K562 (cell line): ENCODE data around the gene SNUPN. TPM values are rescaled to one million over a fixed set of nuclear protein-coding genes. Genes with fewer than 3 reads are reported as not detected.
A peak's percentile ranks its signal among the peaks of the same experiment; 100 is the strongest.

Experiments used
- KAT7 ChIP-seq: sonication (generic); formaldehyde crosslinking; IDR thresholded peaks from 2 replicates; pipeline ENCODE4 v1.8.0; 2022; ENCODE audit warnings: missing genetic modification reagents, mild to moderate bottlenecking, borderline replicate concordance
- KLF16 ChIP-seq: IDR thresholded peaks from 2 replicates; pipeline ENCODE4 v1.6.1; 2016; ENCODE audit warnings: antibody characterized with exemption
- MNT ChIP-seq, 2 experiments: fragments of 450-650 bp; conservative IDR thresholded peaks; 2 replicates each; pipeline ENCODE4 v1.6.1; 2017; ENCODE audit warnings: mild to moderate bottlenecking in 2 of 2, moderate library complexity in 2 of 2
- MTA1 ChIP-seq: fragments of 450-650 bp; IDR thresholded peaks from 2 replicates; pipeline ENCODE4 v1.6.1; 2017; ENCODE audit warnings: borderline replicate concordance
- NCOA1 ChIP-seq: fragments of 450-650 bp; IDR thresholded peaks from 2 replicates; pipeline ENCODE4 v1.6.1; 2016; ENCODE audit warnings: low read depth
- SMARCA4 ChIP-seq: fragments of 450-650 bp; IDR thresholded peaks from 2 replicates; pipeline ENCODE4 v1.6.1; 2016
- TAL1 ChIP-seq: fragments of 450-650 bp; IDR thresholded peaks from 2 replicates; pipeline ENCODE4 v1.6.1; 2016; ENCODE audit warnings: mild to moderate bottlenecking
- TEAD4 ChIP-seq, 2 experiments: sonication (generic) in 1 of 2; formaldehyde crosslinking in 1 of 2; IDR thresholded peaks; 2 replicates each; pipeline versions ENCODE4 v1.6.1 to v1.8.0; 2012 to 2022; ENCODE audit warnings: borderline replicate concordance in 1 of 2, inconsistent platforms in 1 of 2, low read length in 1 of 2, mild to moderate bottlenecking in 1 of 2, missing genetic modification reagents in 1 of 2
- TFE3 ChIP-seq: fragments of 450-650 bp; formaldehyde crosslinking; IDR thresholded peaks from 2 replicates; pipeline ENCODE4 v1.4.0; 2020; ENCODE audit warnings: mild to moderate bottlenecking, mixed read lengths
- ZNF431 ChIP-seq: sonication (generic); formaldehyde crosslinking; IDR thresholded peaks from 2 replicates; pipeline ENCODE4 v1.8.0; 2022; ENCODE audit warnings: mild to moderate bottlenecking, missing genetic modification reagents
- polyA plus RNA-seq, 8 experiments: library from polyadenylated mRNA; depleted of rRNA in 4 of 8; stranded (reverse) in 5 of 8; unstranded in 3 of 8; fragments of >200 nt; fragmentation: Nextera tagmentation in 2 of 8; fragmentation: Illumina TruSeq in 1 of 8; extraction: Ambion mirVana in 2 of 8; extraction: Trizol in 1 of 8; gene quantifications; 2 replicates each; pipeline versions ENCODE4 v1.2.1 to v1.2.3, GENCODE V29; 2011 to 2014; ENCODE audit warnings: inconsistent platforms in 1 of 8, missing spikeins in 1 of 8
- total RNA-seq, 7 experiments: library from RNA; depleted of rRNA in 6 of 7; stranded (reverse); fragments of >200 nt in 6 of 7; fragmentation: Illumina TruSeq in 2 of 7; extraction: Trizol in 2 of 7; gene quantifications; 2 replicates each; pipeline versions ENCODE4 v1.2.1 to v1.2.3, GENCODE V29; 2011 to 2021; ENCODE audit warnings: low replicate concordance in 1 of 7
- TF ChIP-seq, protein P1 (sequence below): fragments of 150-350 bp; IDR thresholded peaks from 2 replicates; pipeline ENCODE4 v1.6.1; 2014; ENCODE audit warnings: low read depth, mild to moderate bottlenecking, low read length, borderline replicate concordance
- TF ChIP-seq, protein P2 (sequence below): IDR thresholded peaks from 2 replicates; pipeline ENCODE4 v1.6.1; 2014; ENCODE audit warnings: antibody characterized with exemption
- TF ChIP-seq, protein P3 (sequence below): sonication (generic); formaldehyde crosslinking; IDR thresholded peaks from 2 replicates; pipeline ENCODE4 v1.8.0; 2023; ENCODE audit warnings: mild to moderate bottlenecking, missing genetic modification reagents

The SNUPN gene
- total and polyA plus RNA-seq, 9 of the 15 experiments (the other 6 are each of a cell fraction or from before 2014, with no cell fraction given), result 32.2 to 78.3 (median 40.0) TPM

- TF ChIP-seq ZNF431 (CRISPR knock-in tag), result no peak
- TF ChIP-seq MNT (conservative IDR thresholded peaks at IDR 0.05), result no peak
- TF ChIP-seq, protein P1, sequence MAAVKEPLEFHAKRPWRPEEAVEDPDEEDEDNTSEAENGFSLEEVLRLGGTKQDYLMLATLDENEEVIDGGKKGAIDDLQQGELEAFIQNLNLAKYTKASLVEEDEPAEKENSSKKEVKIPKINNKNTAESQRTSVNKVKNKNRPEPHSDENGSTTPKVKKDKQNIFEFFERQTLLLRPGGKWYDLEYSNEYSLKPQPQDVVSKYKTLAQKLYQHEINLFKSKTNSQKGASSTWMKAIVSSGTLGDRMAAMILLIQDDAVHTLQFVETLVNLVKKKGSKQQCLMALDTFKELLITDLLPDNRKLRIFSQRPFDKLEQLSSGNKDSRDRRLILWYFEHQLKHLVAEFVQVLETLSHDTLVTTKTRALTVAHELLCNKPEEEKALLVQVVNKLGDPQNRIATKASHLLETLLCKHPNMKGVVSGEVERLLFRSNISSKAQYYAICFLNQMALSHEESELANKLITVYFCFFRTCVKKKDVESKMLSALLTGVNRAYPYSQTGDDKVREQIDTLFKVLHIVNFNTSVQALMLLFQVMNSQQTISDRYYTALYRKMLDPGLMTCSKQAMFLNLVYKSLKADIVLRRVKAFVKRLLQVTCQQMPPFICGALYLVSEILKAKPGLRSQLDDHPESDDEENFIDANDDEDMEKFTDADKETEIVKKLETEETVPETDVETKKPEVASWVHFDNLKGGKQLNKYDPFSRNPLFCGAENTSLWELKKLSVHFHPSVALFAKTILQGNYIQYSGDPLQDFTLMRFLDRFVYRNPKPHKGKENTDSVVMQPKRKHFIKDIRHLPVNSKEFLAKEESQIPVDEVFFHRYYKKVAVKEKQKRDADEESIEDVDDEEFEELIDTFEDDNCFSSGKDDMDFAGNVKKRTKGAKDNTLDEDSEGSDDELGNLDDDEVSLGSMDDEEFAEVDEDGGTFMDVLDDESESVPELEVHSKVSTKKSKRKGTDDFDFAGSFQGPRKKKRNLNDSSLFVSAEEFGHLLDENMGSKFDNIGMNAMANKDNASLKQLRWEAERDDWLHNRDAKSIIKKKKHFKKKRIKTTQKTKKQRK, result no peak
- TF ChIP-seq TFE3, result no peak
- no peak for TF ChIP-seq NCOA1
- TF ChIP-seq TAL1, result peak; percentile 40
- 0 out of 2 replicates have a peak, but pooled peaks have one; percentile 18 for TF ChIP-seq MTA1
- TF ChIP-seq, protein P2, sequence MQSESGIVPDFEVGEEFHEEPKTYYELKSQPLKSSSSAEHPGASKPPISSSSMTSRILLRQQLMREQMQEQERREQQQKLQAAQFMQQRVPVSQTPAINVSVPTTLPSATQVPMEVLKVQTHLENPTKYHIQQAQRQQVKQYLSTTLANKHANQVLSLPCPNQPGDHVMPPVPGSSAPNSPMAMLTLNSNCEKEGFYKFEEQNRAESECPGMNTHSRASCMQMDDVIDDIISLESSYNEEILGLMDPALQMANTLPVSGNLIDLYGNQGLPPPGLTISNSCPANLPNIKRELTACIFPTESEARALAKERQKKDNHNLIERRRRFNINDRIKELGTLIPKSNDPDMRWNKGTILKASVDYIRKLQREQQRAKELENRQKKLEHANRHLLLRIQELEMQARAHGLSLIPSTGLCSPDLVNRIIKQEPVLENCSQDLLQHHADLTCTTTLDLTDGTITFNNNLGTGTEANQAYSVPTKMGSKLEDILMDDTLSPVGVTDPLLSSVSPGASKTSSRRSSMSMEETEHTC, result no peak
- TF ChIP-seq, protein P3, sequence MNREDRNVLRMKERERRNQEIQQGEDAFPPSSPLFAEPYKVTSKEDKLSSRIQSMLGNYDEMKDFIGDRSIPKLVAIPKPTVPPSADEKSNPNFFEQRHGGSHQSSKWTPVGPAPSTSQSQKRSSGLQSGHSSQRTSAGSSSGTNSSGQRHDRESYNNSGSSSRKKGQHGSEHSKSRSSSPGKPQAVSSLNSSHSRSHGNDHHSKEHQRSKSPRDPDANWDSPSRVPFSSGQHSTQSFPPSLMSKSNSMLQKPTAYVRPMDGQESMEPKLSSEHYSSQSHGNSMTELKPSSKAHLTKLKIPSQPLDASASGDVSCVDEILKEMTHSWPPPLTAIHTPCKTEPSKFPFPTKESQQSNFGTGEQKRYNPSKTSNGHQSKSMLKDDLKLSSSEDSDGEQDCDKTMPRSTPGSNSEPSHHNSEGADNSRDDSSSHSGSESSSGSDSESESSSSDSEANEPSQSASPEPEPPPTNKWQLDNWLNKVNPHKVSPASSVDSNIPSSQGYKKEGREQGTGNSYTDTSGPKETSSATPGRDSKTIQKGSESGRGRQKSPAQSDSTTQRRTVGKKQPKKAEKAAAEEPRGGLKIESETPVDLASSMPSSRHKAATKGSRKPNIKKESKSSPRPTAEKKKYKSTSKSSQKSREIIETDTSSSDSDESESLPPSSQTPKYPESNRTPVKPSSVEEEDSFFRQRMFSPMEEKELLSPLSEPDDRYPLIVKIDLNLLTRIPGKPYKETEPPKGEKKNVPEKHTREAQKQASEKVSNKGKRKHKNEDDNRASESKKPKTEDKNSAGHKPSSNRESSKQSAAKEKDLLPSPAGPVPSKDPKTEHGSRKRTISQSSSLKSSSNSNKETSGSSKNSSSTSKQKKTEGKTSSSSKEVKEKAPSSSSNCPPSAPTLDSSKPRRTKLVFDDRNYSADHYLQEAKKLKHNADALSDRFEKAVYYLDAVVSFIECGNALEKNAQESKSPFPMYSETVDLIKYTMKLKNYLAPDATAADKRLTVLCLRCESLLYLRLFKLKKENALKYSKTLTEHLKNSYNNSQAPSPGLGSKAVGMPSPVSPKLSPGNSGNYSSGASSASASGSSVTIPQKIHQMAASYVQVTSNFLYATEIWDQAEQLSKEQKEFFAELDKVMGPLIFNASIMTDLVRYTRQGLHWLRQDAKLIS (CRISPR knock-in tag), result no peak
- TF ChIP-seq KAT7, result no peak
- TF ChIP-seq SMARCA4, result 0 out of 2 replicates have a peak, but pooled peaks have one; percentile 30
- TF ChIP-seq TEAD4 (IDR thresholded peaks at IDR 0.05; ENCODE audit: low read length), result peak; percentile 40; the same call in 1 of the 2 replicates
- TF ChIP-seq TEAD4 (CRISPR knock-in tag; IDR thresholded peaks at IDR 0.05; ENCODE audit: borderline replicate concordance), result no peak
- TF ChIP-seq KLF16, result 0 out of 2 replicates have a peak, but pooled peaks have one; percentile 29
Measured at GRCh38 chr15:75565062-75565970, 60.2 kb downstream of the SNUPN start (continued).
